NCI-H510A treated with DMSO at 0.1 percent for 48 hours (cell line): ENCODE data around the gene KCNK15.
"Not testable (repeated sequence)": the region's sequence is repeated elsewhere in the genome, so short reads cannot be mapped to it uniquely, and the experiment has no call there.

ENCODE experiments used
- DNase-seq: peaks from one replicate; lab custom pipeline; 2025; lab: John Stamatoyannopoulos, UW

Gene KCNK15

DNA sequence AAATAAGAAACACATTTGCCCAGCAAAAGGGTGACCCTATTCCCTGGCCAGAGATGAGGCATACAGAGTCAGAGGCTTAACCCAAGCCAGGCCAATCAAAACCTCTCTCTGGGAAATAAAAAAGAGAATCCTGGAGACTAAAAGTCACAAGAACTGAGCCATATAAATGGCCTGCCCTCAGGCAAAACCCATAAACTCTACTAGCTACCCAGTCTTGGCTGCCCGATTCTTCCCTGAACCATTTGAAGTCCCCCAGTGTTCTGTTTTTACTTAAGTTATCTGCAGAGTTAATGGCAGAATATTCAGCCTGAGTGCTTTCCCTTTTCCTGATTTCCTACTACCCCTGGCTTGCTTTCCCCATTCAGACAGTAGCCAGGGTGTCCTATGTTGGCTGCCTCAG lies 13.9 kb downstream of the KCNK15 start:
- no peak for DNase-seq

DNA sequence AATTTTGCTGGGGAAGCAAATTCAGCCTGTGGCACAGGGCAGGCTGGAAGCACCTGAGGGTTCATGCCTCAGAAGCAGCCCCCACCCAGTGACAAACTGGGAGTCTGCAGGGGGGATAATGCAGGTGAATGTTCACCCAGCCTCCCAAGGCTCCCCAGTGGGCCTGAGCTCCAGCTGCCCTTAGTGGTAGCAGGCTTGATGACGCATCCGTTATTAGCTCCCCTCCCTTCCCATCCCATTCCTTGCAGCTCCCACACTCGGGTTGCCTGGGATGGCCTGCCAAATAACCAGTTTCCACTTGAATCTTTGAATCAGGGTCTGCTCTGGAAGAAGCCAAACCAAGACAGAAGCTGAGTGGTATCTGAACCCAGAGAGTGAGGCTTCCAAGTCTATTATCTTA lies 15.8 kb downstream of the KCNK15 start:
- DNase-seq = no peak

DNA sequence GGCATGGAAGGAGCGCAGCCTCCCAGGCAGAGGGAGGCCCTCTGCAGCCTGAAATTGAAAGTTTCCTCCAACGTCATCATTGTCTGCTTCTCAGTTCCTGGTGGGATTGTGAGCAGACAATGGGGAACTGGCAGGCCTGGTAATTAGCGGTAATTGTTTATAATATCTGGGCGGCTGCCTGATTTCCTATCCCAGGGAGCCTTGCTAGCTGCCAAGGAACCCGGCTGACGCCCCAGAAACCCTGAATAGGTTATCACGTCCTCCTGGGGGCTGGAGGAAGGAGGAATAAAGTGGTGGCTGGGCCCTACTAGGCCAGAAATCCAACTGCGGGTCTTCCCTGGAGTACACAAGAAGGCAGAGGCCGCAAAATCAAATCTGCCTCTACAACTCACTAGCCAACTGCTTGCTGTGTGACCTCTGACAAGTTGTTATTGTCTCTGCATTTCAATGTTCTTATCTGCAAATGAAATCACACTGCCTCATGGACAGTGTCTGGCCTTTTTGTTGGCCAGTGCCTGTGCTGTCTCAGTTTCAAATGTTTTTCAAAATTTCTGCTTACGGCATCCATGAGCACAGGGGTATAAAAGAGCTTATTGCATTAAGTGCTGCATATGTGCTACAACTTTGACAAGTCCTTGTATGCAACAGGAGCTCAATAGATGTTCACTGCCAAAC lies 16.9 kb downstream of the KCNK15 start:
- DNase-seq = no peak

DNA sequence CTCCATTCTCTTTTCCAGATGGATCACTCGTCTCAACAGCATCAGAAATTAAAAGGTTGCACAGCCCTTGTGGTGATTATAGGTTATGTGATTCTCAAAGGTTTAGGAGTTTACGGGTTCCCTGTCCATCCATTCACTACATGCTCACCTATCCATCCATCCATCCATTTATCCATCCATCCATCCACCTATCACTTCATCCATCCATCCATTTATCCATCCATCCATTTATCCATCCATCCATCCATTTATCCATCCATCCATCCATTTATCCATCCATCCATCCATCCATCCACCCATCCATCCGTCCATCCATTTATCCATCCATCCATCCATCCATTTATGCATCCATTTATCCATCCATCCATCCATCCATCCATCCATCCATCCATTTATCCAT lies 18.1 kb downstream of the KCNK15 start:
- not testable (repeated sequence) for DNase-seq

DNA sequence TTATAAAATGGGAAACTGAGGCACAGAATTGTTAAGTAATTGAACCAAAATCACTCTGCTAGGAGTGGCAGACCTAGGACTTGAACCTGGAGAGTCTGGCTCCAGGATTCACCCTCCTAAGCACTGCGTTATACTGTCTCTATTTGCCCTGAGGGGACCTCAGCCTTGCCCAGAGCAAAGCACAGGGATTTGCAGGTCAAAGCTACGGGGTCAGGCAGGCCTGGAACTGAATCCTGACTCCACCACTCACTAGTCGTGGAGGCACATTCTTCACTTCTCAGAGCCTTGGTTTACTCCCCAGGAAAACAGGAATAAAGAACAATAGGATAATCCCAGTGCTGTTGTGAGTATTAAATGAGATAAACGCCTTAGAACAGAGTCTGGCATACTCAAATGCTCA lies 19.4 kb downstream of the KCNK15 start:
- no peak for DNase-seq

DNA sequence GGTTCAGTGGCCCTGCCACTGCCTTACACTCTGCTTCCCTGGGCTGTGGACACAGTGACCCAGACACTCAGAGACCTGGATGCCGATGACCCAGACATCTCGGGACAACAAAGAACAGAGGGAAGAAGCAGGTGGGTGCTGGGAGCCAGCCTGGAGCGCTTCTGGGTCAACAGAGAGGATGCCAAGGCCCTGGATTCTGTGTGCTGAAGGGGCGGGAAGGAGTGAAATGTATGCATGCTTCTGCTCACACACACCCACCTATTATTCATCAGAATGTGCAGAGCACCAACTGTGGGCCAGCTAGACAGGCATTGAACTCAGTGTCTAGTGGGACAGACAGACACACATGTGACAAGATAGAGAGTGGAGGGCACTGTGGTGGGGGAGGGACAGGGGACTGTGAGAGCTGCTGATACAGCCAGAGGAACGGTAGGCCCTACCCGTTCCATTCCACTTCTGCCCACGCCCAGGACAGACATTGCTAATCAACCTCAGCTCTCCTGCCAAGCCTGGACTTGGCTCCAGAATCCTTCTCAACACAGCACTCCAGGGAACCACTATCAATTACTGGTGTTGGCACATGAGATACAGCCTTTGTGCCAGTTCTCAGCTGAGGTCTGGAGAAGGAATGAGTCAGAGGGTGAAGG lies 20.2 kb downstream of the KCNK15 start:
- no peak for DNase-seq

DNA sequence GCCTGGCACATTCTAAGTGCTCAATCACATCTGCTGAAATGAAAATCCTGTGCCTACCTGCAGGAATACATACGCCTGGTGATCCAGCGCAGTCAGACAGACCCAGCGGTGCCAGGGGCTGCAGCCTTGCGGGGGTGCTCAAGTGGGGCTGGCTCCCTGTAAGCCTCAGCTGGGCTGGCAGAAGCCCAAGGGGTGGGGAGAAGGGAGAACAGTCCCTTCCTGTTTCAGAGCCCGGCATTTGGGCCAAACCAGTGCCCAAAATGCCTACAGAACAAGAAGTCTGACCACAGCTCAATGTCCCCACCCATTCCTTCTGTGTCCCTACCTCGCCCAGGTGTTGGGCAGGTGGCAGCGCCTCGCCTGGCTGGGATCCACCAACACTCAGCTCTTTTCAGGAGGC lies 22.6 kb downstream of the KCNK15 start:
- DNase-seq = no peak

DNA sequence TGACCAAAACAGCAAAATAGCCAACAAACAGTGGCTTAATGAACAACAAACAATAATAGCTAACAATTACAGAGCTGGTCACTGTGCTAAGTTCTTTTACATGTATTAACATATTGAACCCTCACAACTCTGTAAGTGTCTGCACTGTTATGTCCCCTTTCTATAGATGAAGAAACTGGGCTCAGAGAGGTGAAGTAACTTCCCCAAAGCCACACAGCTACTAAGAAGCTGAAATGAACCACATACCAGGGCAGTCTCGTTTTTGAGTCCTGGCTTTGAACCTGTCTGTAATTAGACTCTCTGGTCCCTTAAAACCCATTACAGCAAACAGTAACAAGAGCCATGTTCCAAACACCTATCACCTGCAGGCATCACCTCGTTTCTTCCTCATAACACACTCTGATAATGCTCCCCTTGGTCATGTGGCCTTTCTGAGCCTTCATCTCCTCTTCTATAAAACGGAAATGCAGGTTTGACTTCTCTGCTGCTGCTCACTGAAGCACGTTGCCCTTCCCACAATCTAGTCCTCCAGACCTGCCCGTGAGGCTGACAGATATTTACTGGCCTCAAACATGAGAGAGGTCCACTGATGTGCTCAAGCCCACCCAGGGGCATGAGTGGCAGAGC lies 23.3 kb downstream of the KCNK15 start:
- DNase-seq = no peak

DNA sequence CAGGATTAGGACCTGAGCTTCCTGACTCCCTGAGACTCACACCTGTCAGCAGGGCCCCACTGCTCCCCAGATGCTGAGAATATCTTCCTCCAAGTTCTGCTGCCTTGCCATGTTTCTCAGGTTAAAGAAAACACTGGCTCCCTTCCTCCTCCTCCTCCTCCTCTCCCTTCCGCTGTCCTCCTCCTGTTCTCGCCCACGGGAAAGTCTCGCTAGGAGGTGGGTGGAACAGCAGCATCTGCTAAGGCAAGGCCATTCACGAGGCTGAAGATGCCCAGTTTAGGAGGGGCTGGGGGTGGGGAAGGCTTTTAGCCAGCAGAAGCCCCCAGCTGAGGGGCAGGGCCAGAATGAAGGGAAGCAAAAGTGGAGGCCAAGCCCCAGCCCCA lies 23.8 kb downstream of the KCNK15 start:
- no peak for DNase-seq

DNA sequence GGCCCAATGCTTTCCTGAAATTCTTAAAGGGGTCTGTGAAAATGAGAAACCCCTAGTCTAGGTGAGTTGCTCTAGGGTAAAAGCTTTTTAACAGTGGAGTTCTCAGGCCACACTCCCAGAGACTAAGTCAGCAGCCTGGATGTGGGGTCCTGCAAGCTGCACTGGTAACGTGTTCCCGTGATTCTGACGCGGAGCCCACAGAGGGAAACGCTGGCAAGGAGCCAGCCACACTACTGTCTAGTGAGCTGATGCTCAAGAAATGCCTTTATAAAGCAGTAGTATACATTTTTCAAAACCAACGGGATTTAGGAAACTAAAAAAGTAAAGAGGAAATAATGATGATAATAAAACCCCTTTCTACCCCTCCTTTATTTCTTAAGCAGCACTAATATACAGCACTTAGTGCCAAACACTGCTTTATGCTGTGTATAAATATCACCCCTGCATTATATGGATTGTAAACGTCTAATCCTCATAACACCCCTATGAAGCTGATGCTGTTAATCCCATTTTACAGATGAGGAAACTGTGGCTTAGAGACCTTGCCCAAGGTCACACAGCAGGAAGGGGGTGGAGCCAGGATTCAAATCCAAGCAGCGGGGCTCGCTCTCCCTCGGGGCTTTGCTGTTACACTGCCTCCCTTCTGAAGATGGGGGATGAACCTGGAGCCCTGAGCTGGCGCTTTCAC lies 25.0 kb downstream of the KCNK15 start:
- no peak for DNase-seq

DNA sequence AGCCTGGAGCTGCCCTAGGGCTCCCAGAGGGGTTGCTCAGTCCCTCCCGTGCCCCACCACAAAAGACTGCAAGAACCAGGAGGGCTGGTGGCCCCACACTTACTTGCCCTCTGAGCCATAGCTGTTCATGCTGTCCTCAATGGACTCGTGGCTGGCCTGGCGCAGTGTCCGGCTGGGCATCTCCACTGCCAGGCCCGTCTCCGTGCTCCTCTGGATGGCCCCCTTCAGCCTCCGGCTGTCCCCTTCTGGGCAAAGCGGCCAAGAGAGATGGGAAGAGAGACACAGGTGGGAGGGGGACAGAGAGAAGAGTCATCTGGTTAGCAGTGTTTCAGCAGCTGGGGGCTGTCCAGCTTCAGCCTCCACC lies 25.5 kb downstream of the KCNK15 start:
- DNase-seq = no peak

DNA sequence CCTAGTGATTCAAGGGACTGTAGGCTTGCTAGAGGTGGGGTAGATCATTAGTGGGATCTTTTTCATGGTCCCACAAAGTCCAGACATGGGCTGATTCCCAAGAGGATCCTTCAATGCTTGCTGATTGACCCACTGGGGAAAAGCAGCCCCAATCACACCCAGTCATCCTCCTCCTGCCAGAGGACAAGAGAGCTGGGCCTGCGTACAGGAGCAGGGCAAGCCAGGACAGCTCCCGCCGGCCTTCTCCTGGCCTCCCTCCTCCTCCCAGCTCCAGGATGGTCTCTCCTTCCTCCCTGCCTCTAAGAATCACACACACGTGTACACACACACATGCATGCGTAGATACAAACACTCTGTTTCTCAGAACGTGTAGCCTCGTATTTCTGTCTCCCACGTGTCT lies 27.0 kb downstream of the KCNK15 start:
- no peak for DNase-seq

DNA sequence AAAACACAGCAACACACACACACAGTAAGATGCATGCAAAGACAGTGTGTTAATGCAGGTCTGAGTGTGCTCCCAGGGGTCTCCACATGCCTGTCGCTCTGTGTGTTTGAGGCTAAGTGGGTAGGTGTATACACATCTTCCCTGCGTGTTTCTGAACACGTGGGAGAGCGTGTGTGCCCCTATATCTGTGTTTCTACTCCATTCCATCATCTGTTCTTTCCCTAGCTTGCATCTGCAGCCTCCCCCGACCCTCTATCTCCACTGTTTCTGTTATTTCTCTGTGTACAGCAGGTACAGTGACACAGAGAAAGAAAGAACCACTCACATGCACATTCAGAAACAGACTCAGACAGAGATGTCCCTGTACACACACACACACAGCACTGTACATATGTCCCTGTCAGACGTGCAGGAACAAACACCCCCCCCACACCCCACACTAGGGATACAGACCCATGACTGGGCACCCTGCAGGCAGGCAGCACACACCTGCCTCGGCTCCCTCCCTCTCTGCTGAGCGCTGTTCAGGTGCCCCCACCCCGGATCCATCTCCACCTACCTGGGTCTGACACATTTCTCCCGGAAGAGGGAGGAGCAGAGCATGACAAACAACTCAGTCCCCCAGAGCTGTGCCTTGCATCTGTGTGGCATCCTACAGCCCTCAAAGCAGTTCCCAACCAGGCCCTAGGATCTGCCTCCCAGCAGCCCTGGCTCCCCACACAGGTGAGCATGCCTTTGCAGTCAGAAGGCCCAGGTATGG lies 27.6 kb downstream of the KCNK15 start:
- no peak for DNase-seq

DNA sequence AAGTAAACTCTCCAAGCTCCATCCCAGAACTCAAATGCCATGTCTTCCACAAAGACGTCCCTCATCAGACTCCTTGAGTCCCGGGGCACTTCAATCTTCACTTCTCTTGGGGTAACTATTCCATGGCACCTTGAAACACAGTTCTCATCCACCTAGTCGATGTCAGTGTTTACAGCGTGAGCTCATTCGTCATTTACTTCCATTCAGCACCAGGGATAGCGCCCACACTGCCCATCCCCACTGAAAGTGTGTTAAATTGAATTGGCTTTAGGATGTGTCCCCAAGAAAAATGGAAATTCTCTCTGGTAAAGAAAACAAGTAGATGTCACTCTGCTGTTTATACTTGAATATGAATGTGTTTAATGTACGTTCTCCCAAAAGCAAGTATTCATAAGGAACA lies 31.3 kb downstream of the KCNK15 start:
- DNase-seq = no peak

DNA sequence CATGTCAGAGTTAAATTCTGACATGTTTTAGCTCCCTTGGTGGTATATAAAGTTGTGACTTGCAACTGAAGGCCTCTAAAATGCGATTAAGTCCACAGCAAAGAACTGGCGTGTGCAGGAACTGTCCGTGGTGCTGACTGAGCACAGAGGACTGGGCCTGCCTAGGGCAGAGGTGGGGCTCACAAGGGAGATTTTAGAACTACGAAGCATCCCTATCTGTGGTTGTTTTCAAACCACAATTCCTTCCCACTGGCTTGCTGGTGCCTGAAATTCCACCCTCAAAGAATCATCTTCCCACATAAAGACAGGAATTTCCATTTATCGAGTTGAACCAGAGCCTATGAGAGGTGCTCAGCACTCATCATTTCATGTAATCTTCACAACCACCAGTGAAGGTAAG lies 34.6 kb downstream of the KCNK15 start:
- no peak for DNase-seq

DNA sequence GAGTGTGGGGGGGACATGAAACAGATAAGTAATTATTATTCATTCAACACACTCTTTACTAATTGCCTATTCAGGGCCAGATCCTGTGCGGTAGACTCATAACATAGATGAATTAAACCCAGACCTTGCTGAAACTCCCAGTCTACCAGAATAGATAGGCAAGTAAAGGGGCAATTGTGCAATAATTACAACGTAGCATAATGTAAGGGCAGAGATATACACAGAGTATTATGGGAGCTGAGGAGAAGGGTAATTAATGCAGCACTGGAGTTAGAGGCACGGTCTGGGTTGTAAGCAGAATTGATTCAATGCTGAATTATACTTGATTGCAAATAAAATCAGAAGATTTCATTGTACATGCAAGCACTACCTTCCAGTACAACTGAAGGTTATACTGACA lies 35.5 kb downstream of the KCNK15 start:
- DNase-seq = no peak

DNA sequence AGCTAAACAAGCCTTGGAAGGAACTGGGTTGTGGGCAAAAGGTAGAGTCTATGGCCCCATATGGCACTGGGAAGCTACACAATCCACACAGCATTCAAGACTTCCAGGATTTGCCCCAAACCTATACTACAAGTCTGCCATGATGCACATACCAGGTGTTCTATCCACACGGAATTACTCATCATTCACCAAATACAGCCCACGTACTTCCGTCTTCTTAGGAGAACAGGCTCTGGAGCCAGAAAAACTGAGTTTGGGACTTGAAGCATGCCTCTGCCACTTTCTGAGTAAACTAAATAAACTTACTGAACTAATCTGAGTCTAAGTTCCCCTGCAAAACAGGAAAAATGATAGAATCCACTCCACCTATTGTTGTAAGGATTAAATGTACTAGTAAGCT lies 36.1 kb downstream of the KCNK15 start:
- no peak for DNase-seq

DNA sequence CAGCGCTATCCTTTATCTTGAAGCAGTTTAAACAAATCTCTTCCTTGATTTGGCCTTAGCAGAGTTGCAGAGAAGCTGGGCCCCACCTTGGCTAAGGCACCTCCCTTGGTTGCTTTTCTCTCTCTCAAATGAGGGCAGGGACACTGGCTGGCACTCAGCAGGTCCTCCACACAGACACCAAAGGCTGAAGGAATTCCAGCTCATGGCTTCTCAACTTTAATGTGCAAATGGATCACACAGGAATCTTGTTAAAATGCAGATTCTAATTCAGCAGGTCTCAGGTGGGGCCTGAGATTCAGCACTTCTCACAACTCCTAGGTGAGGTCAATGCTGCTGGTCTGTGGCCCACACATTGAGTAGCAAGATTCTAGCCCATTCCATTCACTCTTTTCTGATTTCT lies 39.0 kb downstream of the KCNK15 start:
- DNase-seq = no peak

DNA sequence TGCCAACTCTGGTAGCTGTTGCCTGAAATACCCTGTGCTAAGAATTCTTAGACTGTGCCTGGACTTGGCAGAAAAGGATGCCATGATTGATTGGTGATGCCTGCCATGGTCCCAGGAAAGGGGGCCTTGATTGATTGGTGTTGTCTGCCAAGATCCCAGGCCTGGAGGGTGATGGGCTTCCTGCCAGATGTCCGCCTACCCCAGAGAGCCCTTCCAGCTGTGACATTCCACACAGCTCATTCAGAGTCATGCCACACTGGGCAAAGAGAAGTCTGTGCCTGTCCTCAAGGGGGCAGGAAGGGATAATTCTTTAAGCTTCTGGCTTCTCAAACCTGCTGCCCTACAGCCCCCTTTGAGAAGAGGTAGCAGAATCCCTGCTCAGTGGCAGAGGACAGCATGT lies 40.1 kb downstream of the KCNK15 start:
- no peak for DNase-seq

DNA sequence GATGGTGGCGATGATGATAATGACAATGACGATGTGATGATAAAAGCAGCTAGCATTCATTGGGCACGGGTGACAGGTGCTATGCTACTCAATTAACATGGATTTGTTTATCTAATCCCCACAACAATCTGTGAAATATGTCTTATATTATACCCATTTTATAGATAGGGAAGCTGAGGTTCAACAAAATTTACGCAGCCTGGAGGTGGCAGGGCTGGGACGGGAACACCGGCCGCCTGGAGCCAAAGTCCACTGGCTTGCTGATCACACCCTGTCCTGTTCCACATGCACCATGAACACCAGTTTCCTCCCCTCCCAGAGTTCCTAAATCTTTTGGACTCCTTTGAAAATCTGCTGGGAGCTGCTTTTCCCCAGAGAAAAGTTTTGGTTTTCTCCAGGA lies 41.6 kb downstream of the KCNK15 start:
- DNase-seq = no peak

DNA sequence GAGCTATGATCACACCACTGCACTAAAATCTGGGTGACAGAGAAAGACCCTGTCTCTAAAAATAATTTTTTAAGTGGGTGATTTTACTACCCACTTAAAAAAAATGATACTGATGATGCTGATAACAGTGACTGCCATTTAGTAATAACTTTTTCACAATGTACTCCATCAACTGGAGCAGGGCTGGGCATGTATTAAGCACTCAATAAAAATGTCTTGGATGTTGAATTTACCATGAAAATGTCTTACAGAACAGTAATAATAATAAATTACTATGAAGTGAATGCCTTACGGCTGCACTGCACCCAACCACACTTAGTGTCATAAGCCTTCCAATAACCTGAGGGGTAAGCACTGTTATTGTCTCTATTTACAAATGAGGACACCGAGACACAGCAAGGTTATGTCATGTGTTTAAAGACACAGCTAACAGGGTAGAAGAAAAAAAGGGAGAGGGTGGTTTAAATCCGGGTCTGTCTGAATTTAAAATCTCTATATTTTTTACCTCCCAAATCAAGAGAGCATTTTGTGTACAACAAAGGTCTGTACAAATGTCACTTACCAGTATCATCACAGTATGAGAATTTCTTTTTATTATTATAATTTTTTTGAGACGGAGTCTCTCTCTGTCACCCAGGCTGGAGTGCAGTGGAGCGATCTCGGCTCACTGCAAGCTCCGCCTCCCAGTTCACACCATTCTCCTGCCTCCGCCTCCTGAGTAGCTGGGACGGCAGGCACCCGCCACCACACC lies 43.2 kb downstream of the KCNK15 start:
- no peak for DNase-seq
